ENCODE results near the gene CDCA7. TPM values are rescaled to one million over a fixed set of nuclear protein-coding genes. Genes with fewer than 3 reads are reported as not detected.

Gene CDCA7
- total RNA-seq, 1 experiment from 2014 or later = 50.3 TPM

- Histone ChIP-seq H3K79me2 (ENCODE audit: insufficient read depth, low read length) (peaks cover 26% of the 10 kb centered on the region), H2AK5ac (ENCODE audit: insufficient read length, low read length) (no peak overlapping the region), H3K4me2 (ENCODE audit: insufficient read depth, insufficient read length, low read length) (peak overlapping the region; percentile 99), H3T11ph (ENCODE audit: low read length) (no peak overlapping the region), H4K91ac (ENCODE audit: insufficient read length, low read depth, low read length) (no peak overlapping the region), H2BK5ac (ENCODE audit: insufficient read length, low read length) (peak overlapping the region; percentile 14), H4K5ac (ENCODE audit: insufficient read length, low read depth, low read length) (peak overlapping the region; percentile 20), H3K27ac (ENCODE audit: insufficient read length, low read depth, low read length) (peak overlapping the region; percentile 3), H2BK20ac (ENCODE audit: low read depth, low read length, poor library complexity, severe bottlenecking) (no peak overlapping the region), H3K14ac (ENCODE audit: insufficient read depth, low read length) (peak overlapping the region; percentile 90), H3K23ac (ENCODE audit: insufficient read length, low read depth, low read length) (no peak overlapping the region), H4K8ac (replicated peaks; ENCODE audit: insufficient read length, low read depth, low read length) (no peak overlapping the region), H3K4ac (ENCODE audit: low read depth, low read length) (no peak overlapping the region), H3K79me1 (ENCODE audit: insufficient read depth, low read depth, low read length, poor library complexity, severe bottlenecking) (peaks cover 3% of the 10 kb centered on the region), H3K56ac (ENCODE audit: insufficient read length, low read depth, low read length) (no peak overlapping the region), H2AFZ (ENCODE audit: low read length) (no peak overlapping the region), H4K20me1 (ENCODE audit: control insufficient read depth, insufficient read depth, insufficient read length) (no peaks in the 10 kb centered on the region), H3K27me3 (ENCODE audit: insufficient read depth, low read length) (no peaks in the 10 kb centered on the region), H2BK12ac (ENCODE audit: insufficient read length, low read depth, low read length) (no peak overlapping the region), H3K18ac (ENCODE audit: insufficient read length, low read depth, low read length) (peak overlapping the region; percentile 71), H3K23me2 (ENCODE audit: insufficient read length, low read depth, low read length, poor library complexity, severe bottlenecking) (peaks cover 17% of the 10 kb centered on the region), H3K9ac (ENCODE audit: extremely low read depth, insufficient read length, low read length) (peak overlapping the region; percentile 94), H3K9me3 (ENCODE audit: control insufficient read depth, low read depth, low read length) (no peaks in the 10 kb centered on the region), H2BK15ac (ENCODE audit: low read depth, low read length) (no peak overlapping the region), H3K4me1 (ENCODE audit: insufficient read depth, low read length) (peaks cover 2% of the 10 kb centered on the region; the same call in 1 of the 2 replicates), H2BK120ac (ENCODE audit: low read depth, low read length, poor library complexity, severe bottlenecking) (no peak overlapping the region)
- TF ChIP-seq, protein P1, sequence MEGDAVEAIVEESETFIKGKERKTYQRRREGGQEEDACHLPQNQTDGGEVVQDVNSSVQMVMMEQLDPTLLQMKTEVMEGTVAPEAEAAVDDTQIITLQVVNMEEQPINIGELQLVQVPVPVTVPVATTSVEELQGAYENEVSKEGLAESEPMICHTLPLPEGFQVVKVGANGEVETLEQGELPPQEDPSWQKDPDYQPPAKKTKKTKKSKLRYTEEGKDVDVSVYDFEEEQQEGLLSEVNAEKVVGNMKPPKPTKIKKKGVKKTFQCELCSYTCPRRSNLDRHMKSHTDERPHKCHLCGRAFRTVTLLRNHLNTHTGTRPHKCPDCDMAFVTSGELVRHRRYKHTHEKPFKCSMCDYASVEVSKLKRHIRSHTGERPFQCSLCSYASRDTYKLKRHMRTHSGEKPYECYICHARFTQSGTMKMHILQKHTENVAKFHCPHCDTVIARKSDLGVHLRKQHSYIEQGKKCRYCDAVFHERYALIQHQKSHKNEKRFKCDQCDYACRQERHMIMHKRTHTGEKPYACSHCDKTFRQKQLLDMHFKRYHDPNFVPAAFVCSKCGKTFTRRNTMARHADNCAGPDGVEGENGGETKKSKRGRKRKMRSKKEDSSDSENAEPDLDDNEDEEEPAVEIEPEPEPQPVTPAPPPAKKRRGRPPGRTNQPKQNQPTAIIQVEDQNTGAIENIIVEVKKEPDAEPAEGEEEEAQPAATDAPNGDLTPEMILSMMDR (conservative IDR thresholded peaks at IDR 0.05) = no peak
- no CpG with 5 or more reads among the region's 19 CpGs for WGBS (ENCODE audit: extremely low coverage, insufficient read length, low lambda C conversion rate)
- Mint-ChIP-seq H3K36me3 (ENCODE audit: insufficient read depth in 1 of 3, low read depth in 3 of 3) (peaks cover 13 to 22% (median 21%) of the 10 kb centered on the region in 3 experiments), H3K4me3 (peak overlapping the region; percentile 79 to 95), H3K27me3 (ENCODE audit: low read depth) (peaks cover 4% of the 10 kb centered on the region), H3K27ac (peak overlapping the region; percentile 96 to 100 (median 99)), H3K9me3 (peaks cover 8 to 10% of the 10 kb centered on the region in 2 experiments; a peak in 3 of 5 replicates), H3K4me1 (peaks cover 38 to 40% of the 10 kb centered on the region in 2 experiments)
- DNase-seq = no peak
Observed at GRCh38 chr2:173354073-173354581, 545 bp upstream of the CDCA7 start.

Data from H9 (cell line).